ENCODE results near the gene MYO19. TPM values are rescaled to one million over a fixed set of nuclear protein-coding genes. Genes with fewer than 3 reads are reported as not detected.

MYO19 gene
- total and polyA plus RNA-seq, 2 of the 8 experiments (the other 6 are each of a cell fraction or from before 2014, with no cell fraction given) = 126 to 163 TPM

DNA sequence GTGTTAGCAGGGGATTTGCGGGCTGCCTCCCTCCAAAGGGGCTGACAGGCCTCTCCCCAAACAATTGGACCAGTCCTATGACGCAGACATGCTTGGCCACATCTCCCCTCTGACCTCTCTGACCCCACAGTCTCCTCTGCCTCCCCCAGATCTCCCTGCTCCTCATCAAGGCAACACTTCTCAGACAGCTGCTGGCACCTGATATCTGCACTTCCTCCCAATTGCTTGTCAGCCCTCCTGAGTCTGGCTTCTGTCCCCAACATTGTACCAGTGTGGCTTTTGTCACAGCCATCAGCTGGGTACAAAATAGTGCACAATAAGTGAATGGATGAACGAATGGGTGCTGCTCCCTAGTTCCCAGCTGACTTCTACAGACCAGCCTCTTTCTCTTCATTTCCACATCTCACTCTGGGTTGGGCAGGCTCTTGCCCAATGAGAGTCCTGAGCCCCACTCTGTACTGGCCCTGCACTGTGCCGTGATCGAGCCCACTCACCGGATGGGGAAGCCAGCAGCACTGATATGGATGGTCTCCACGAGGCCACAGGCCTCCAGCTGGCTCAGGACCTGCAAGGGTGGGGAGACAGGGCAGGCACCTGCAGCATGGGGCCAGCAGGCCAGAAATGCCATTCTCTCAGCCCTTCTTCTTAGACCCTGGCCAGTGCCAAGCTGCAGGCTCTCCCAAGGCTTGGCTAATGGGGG, 31.1 kb downstream of the MYO19 start:
- no peak for FAIRE-seq
- Histone ChIP-seq H3K9ac (replicated peaks in 1 of 4; ENCODE audit: extremely low read depth in 1 of 4, low read depth in 3 of 4, low read length in 3 of 4) (no peak overlapping the region), H2BK20ac (ENCODE audit: low read length) (no peak overlapping the region), H3K23ac (ENCODE audit: insufficient read length) (no peak overlapping the region), H2BK120ac (replicated peaks; ENCODE audit: low read depth, low read length) (no peak overlapping the region), H2BK12ac (ENCODE audit: low read depth, low read length) (no peak overlapping the region), H4K91ac (replicated peaks; ENCODE audit: insufficient read length, low read length) (no peak overlapping the region), H3K4ac (replicated peaks; ENCODE audit: insufficient read length, low read depth, low read length) (no peak overlapping the region), H4K5ac (ENCODE audit: insufficient read length, low read depth, low read length) (no peak overlapping the region), H3K36me3 (ENCODE audit: control insufficient read depth in 2 of 4, insufficient read depth in 4 of 4, low read length in 3 of 4) (peaks cover 45 to 89% (median 81%) of the 10 kb centered on the region in 4 experiments), H3K79me2 (ENCODE audit: control insufficient read depth in 1 of 2, insufficient read depth in 2 of 2, low read length in 2 of 2) (no peaks in the 10 kb centered on the region), H3K4me3 (ENCODE audit: extremely low read depth in 1 of 4, insufficient read depth in 2 of 4, low read depth in 3 of 4, low read length in 4 of 4) (no peak overlapping the region), H2BK5ac (ENCODE audit: low read depth, low read length) (no peak overlapping the region), H4K20me1 (replicated peaks in 1 of 2; ENCODE audit: control insufficient read depth in 1 of 2, insufficient read depth in 2 of 2, low read length in 2 of 2) (peaks cover 10 to 11% of the 10 kb centered on the region in 2 experiments), H3K56ac (replicated peaks; ENCODE audit: insufficient read length, low read depth, low read length) (no peak overlapping the region), H3K18ac (ENCODE audit: extremely low read depth, low read length) (no peak overlapping the region), H3K4me2 (ENCODE audit: insufficient read depth in 1 of 2, low read depth in 2 of 2, low read length in 2 of 2) (no peak overlapping the region), H2BK15ac (ENCODE audit: low read length) (no peak overlapping the region), H2AK5ac (ENCODE audit: low read depth, low read length) (no peak overlapping the region), H3K79me1 (ENCODE audit: low read depth, low read length) (no peaks in the 10 kb centered on the region), H4K8ac (ENCODE audit: extremely low read depth, insufficient read depth, low read length) (no peak overlapping the region), H3K27me3 (replicated peaks in 1 of 4; ENCODE audit: control insufficient read depth in 3 of 4, extremely low read depth in 1 of 4, insufficient read depth in 3 of 4, low read length in 3 of 4) (no peaks in the 10 kb centered on the region), H3K23me2 (ENCODE audit: low read depth, low read length) (0 out of 2 replicates have a peak, but pooled peaks cover 3% of the 10 kb centered on the region), H3K4me1 (replicated peaks in 1 of 4; ENCODE audit: control insufficient read depth in 3 of 4, insufficient read depth in 4 of 4, low read length in 3 of 4) (no peaks in the 10 kb centered on the region), H3K27ac (ENCODE audit: low read depth, low read length) (no peak overlapping the region), H3K14ac (ENCODE audit: insufficient read length) (no peak overlapping the region), H2AFZ (ENCODE audit: low read length) (no peak overlapping the region), H3K9me3 (ENCODE audit: insufficient read depth in 2 of 2, low read depth in 1 of 2, low read length in 1 of 2) (no peaks in the 10 kb centered on the region)
- no peak for DNase-seq (ENCODE audit: low read depth in 1 of 2, low spot score in 2 of 2)
- ChIA-PET CTCF (ENCODE audit: partially characterized antibody) (no interaction called here), POLR2A (ENCODE audit: partially characterized antibody) (interaction anchor here (1.3 to 13.9 kb wide), 5 partner anchors 8 to 32 kb away, joined by 3 to 205 read pairs (median 53); partner anchors contain the start of genes MYO19 and PIGW)
- WGBS, 2 experiments (ENCODE audit: extremely low coverage in 1 of 2, insufficient coverage in 1 of 2, insufficient read length in 1 of 2, insufficient replicate concordance in 2 of 2, low coverage in 1 of 2, low lambda C conversion rate in 2 of 2, missing lambda C conversion rate in 1 of 2) = 95% methylated on average over 7 of the region's 7 CpGs; no CpG with 5 or more reads in 1 of the 2 experiments
- no peak for TF ChIP-seq NRF1 (IDR thresholded peaks at IDR 0.05; ENCODE audit: low read depth, low read length)
- no peak for TF ChIP-seq EP300 (IDR thresholded peaks at IDR 0.05; ENCODE audit: borderline replicate concordance in 1 of 2, low read depth in 2 of 2, low read length in 2 of 2)
- TF ChIP-seq RAD21 (IDR thresholded peaks at IDR 0.05 in 1 of 2, conservative IDR thresholded peaks at IDR 0.05 in 1 of 2; ENCODE audit: low read depth in 2 of 2, low read length in 2 of 2) = no peak
- TF ChIP-seq BCL11A (IDR thresholded peaks at IDR 0.05; ENCODE audit: low read depth in 2 of 2, low read length in 2 of 2) = no peak
- TF ChIP-seq SP1 (IDR thresholded peaks at IDR 0.05; ENCODE audit: low read depth, low read length) = no peak
- no peak for TF ChIP-seq SIX5 (IDR thresholded peaks at IDR 0.05; ENCODE audit: low read depth, low read length)
- no peak for TF ChIP-seq YY1 (IDR thresholded peaks at IDR 0.05; ENCODE audit: low read depth, low read length)
- no peak for TF ChIP-seq TAF1 (IDR thresholded peaks at IDR 0.05; ENCODE audit: low read depth, low read length)
- TF ChIP-seq SUZ12 (IDR thresholded peaks at IDR 0.05; ENCODE audit: low read length) = no peak
- TF ChIP-seq TEAD4 (IDR thresholded peaks at IDR 0.05; ENCODE audit: low read depth, low read length) = no peak
- TF ChIP-seq MAFK (IDR thresholded peaks at IDR 0.05; ENCODE audit: low read depth, low read length) = no peak
- no peak for TF ChIP-seq RNF2 (IDR thresholded peaks at IDR 0.05; ENCODE audit: borderline replicate concordance, low read depth, low read length, missing control alignments, poor library complexity, severe bottlenecking)
- TF ChIP-seq HDAC6 (IDR thresholded peaks at IDR 0.05; ENCODE audit: low read depth, low read length) = no peak

Measured in H1 (cell line).